K562 (cell line): Measurements from ENCODE around the gene OSGIN1.

Experiments used
- CREBBP ChIP-seq: IDR thresholded peaks from one replicate; pipeline ENCODE4 v1.6.1; 2012; ENCODE audit warnings: low read depth, mild to moderate bottlenecking, control low read depth, inconsistent platforms, low read length
- E2F5 ChIP-seq: sonication (generic); formaldehyde crosslinking; IDR thresholded peaks from 2 replicates; pipeline ENCODE4 v1.8.0; 2022; ENCODE audit warnings: mild to moderate bottlenecking, missing genetic modification reagents
- FOXJ3 ChIP-seq: sonication (generic); formaldehyde crosslinking; IDR thresholded peaks from 2 replicates; pipeline ENCODE4 v1.4.0; 2020; ENCODE audit warnings: mild to moderate bottlenecking, missing genetic modification reagents
- HNRNPH1 ChIP-seq: fragments of 200-400 bp; formaldehyde crosslinking; optimal IDR thresholded peaks from 2 replicates; pipeline ENCODE3; 2017; ENCODE audit warnings: low read depth, mild to moderate bottlenecking, low read length, moderate library complexity
- JUNB ChIP-seq: fragments of 450-650 bp; formaldehyde crosslinking; conservative IDR thresholded peaks from 2 replicates; pipeline ENCODE4 v1.4.0; 2020; ENCODE audit warnings: mild to moderate bottlenecking
- POLR2A ChIP-seq: fragments of 450-650 bp; conservative IDR thresholded peaks from 2 replicates; pipeline ENCODE4 v1.6.1; 2016
- SPI1 ChIP-seq: IDR thresholded peaks from 2 replicates; pipeline ENCODE4 v1.6.1; 2011; ENCODE audit warnings: low read depth, low read length, control low read depth, borderline replicate concordance
- TF ChIP-seq, protein P1 (sequence below): fragments of 450-650 bp; IDR thresholded peaks from 2 replicates; pipeline ENCODE4 v1.6.1; 2016; ENCODE audit warnings: missing biosample characterization, missing genetic modification characterization
- TF ChIP-seq, protein P2 (sequence below): sonication (generic); formaldehyde crosslinking; IDR thresholded peaks from 2 replicates; pipeline ENCODE4 v1.8.1; 2023; ENCODE audit warnings: mild to moderate bottlenecking, missing genetic modification reagents

- TF ChIP-seq FOXJ3 (CRISPR knock-in tag) (no peak), CREBBP (no peak), SPI1 (no peak), E2F5 (no peak), POLR2A (no peak), JUNB (no peak), HNRNPH1 (no peak)
- TF ChIP-seq, protein P1, sequence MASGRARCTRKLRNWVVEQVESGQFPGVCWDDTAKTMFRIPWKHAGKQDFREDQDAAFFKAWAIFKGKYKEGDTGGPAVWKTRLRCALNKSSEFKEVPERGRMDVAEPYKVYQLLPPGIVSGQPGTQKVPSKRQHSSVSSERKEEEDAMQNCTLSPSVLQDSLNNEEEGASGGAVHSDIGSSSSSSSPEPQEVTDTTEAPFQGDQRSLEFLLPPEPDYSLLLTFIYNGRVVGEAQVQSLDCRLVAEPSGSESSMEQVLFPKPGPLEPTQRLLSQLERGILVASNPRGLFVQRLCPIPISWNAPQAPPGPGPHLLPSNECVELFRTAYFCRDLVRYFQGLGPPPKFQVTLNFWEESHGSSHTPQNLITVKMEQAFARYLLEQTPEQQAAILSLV (tag), result no peak
- TF ChIP-seq, protein P2, sequence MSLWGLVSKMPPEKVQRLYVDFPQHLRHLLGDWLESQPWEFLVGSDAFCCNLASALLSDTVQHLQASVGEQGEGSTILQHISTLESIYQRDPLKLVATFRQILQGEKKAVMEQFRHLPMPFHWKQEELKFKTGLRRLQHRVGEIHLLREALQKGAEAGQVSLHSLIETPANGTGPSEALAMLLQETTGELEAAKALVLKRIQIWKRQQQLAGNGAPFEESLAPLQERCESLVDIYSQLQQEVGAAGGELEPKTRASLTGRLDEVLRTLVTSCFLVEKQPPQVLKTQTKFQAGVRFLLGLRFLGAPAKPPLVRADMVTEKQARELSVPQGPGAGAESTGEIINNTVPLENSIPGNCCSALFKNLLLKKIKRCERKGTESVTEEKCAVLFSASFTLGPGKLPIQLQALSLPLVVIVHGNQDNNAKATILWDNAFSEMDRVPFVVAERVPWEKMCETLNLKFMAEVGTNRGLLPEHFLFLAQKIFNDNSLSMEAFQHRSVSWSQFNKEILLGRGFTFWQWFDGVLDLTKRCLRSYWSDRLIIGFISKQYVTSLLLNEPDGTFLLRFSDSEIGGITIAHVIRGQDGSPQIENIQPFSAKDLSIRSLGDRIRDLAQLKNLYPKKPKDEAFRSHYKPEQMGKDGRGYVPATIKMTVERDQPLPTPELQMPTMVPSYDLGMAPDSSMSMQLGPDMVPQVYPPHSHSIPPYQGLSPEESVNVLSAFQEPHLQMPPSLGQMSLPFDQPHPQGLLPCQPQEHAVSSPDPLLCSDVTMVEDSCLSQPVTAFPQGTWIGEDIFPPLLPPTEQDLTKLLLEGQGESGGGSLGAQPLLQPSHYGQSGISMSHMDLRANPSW (CRISPR knock-in tag), result no peak
Measured at GRCh38 chr16:83957296-83957855, 4.3 kb downstream of the OSGIN1 start.
